GM21786 (cell line): ENCODE measurements around the gene RRP36.
"Not testable (repeated sequence)": the region's sequence is repeated elsewhere in the genome, so short reads cannot be mapped to it uniquely, and the experiment has no call there.

Source experiments
- ATAC-seq: cut with Tn5 transposase; IDR thresholded peaks from one replicate; pipeline ENCODE4 v1.9.1; 2021; ENCODE audit not compliant: unreplicated experiment

Gene RRP36

DNA sequence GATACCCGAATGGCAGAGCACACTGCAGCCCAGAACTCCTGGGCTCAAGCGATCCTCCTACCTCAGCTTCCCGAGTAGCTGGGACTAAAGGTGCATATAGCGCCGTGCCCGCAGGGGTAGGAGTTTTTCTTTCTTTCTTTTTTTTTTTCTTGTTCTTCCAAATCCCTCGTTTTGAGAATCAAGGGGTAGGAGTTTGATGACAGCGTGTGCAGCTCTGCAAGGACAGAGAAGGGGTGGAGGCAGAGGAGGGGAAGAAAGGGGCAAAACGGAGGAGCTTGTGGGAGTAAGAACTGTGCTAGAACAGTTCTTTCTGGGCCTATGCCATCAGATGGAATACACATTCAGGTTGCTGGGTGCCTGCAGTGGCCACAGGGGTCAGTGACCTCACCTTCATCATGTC lies 15.3 kb downstream of the RRP36 start:
- no peak for ATAC-seq

DNA sequence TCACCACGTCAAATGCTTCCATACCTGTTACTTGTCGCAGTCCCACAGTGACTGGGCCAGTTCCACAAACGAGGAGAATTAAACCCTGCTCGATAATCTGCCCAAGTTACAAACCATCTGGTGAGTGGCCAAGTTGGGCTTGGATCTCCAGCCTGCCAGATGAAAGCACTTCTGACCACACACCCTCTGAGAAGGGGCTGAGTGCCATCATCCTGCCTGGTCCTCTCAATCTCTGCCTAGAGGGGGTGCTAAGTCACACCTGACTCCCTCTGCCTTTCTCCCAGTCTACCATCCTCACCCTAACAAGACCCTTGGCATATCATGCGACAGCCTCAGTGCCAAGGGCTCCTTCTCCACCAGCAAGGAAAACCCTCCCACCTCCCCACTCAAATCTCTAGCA lies 15.8 kb downstream of the RRP36 start:
- ATAC-seq, result no peak

DNA sequence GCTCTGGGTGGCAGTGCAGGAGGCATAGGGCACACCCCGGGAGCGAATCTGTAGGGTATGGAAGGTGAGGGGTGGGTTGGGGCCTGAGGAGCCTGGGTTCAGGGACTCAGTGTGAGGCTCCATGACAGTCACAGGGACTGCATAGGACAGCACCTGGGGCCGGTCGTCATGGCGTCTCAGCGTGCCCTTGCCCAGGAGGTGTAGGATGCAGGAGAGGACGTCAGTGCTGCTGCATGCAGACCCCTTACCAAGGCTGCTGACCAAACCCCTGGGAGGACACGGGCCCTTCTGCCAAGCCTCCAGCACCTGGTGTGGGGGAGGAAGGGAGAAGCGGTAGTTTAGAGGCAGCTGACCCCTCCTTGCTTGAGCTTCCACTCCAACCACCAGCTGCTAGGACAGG lies 16.3 kb downstream of the RRP36 start:
- no peak for ATAC-seq

DNA sequence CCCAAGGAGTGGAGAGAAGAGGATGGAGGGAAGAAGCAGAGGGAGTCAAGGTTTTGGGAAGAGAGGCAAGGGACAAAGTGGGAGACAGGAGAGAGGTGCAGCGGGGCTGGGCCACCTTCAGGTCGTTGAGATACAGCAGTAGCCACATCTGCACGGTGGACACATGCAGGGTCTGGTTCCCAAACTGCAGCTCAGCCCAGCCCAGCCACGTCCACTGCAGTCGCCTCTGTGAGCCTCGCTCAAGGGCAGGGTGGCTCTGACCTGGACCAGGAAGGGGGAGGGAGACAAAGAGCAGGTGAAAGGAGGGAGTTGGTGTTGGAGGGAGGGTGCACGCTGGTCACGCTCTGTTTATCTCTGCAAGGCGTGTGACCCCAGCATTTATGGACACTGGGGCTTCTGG lies 17.3 kb downstream of the RRP36 start:
- ATAC-seq, result no peak

DNA sequence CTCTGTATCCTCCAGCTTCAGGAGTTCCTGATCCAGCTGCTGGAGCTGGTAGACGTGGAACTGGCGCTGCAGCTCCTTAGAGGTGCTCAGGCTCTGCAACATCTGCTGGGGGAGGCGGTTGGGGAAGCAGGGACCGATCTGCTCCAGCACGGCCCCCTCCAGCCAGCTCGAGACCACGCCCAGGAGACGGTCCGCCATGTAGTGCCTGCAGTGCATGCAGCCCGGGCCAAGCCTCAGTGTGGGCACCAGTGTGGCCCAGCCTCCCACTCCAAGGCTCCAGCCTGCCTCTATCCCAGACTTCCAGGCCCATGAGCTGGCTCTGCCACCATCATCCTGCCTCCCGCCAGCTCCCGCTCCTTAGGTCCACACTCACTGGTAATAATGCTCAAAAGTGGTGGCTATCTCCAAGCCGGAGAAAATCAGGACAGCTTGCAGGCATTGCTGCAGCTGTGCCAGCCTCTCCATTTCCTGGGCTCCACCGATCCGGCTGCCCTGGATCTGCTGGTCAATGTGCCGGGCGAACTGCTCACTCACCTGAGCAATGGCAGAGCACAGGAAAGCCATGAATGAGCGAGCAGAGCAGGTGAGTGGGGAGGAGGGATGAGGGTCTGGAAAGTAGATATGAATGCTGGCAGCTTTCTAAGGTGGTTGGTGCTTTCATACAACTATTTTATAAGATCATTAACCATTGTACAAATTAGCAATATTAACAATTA lies 19.3 kb downstream of the RRP36 start:
- ATAC-seq, result no peak

DNA sequence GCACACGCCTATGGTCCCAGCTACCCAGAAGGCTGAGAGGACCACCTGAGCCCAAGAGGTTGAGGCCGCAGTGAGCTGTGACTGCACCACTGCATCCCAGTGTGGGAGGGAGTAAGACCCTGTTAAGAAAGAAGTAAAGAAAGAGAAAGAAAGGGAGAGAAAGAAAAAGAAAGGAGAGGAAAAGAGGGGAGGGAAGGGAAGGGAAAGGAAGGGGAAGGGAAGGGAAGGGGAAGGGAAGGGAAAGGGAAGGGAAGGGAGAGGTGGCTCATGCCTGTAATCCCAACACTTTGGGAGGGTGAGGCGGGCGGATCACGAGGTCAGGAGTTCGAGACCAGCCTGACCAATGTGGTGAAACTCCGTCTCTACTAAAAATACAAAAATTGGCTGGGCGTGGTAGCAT lies 20.1 kb downstream of the RRP36 start:
- not testable (repeated sequence) for ATAC-seq

DNA sequence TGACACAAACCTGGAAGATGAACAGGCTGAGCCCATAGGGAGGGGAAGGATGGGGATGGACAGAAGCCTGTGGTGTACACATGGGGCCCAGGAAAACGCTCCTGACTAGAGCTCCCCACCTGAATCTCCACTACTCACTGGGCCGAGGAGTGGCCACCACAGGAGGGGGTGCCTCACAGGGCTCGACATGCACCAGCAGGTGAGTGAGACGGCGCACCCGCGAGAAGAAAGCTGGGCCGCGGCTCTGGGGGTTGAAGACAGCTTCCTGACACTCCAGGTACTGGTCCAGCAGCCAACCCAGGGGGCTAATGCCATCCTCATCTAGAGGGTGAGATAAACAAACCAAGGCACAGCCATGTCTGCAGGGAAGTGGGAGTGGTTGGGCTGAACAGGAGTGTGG lies 21.9 kb downstream of the RRP36 start:
- ATAC-seq, result no peak

DNA sequence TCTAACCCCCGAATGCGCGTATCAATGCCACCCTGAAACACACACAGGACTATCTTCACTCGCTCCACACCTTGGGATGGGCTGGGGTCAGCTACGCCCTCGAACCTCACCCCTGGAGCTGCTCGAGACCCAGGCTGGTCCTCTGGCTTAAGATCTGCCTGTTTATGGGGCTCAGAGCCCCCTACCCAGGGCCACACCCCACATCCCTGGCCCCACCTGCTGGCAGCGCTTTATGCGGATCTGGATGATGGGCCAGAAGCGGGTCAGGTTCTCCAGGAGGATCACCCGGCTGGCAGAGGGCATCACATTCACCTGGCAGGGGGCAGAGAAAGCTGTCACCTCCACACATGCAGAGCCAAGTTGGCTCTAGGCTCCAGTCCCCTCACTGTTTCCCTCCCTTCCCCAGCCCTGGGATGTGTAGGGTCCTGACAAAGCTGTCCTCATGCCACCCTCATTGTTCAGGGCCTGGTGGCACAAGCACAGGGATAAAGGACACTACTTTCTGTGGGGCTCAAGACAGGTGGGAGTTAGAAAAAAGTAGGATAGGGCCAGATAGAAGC lies 24.0 kb downstream of the RRP36 start:
- ATAC-seq, result no peak

DNA sequence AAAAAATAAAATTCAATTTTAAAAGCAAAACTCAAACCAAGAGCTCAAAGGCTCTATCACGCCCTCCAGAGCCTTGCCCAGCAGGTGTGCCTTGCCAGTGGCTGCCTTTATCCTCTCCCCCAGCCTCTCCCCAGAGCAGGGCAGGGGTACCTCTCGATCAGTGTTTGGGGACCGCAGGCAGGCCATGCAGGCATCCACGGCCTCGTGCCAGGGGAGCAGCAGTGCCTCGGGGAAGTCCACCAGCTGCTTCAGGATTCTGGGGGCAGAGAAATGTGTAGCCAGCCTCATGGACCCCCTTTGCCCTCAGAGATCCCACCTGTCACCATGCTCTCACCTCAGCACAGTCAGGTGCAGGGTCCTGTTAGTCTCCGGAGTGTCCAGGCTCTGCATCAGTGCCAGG lies 26.6 kb downstream of the RRP36 start:
- no peak for ATAC-seq

DNA sequence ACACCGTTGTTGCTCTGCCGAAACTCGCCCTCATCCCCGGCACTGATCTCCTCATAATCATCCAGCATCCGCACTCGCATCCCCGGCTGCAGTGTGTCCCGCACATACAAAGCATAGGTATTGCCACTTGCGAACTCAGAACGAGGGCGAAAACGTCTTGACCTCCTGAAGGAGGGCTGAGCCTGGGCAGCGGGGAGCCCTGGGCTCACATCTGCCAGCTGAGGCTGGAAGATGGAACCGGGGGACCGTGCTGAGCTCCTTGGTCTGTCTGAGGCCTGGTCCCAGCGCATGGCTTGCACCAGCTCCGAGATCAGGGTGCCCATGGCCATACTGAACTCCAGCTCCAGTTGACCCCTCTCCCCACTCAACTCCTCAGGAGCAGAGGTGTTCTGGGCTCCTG lies 29.6 kb downstream of the RRP36 start:
- no peak for ATAC-seq

DNA sequence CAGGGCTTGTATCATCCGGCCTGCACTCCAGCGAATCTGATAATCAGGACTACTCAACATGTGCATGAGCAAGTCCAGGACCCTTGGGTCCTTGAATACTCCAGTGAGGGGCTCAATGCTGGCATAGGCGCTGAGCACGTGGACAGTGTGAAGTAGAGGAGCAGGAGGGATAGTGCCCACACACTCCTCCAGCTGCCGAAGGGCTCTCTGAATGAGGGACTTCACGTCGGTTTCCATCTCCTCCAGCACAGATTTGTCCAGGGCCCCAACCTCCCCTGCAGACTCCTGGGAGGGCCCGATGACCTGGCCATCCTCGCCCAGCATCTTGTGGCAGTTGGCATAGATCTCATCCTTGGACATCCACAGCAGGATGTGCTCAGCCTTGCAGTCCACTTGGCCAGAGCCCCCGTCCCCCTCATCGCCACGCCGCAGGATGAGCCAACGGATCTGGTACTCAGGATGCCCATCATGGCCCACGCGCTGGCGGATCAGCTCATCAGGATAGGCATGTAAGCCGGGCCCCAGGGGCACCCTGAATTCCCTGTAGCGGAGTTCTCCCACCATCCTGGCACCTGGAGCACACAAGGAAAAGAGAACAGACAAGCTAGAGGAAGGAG lies 30.9 kb downstream of the RRP36 start:
- ATAC-seq, result no peak

DNA sequence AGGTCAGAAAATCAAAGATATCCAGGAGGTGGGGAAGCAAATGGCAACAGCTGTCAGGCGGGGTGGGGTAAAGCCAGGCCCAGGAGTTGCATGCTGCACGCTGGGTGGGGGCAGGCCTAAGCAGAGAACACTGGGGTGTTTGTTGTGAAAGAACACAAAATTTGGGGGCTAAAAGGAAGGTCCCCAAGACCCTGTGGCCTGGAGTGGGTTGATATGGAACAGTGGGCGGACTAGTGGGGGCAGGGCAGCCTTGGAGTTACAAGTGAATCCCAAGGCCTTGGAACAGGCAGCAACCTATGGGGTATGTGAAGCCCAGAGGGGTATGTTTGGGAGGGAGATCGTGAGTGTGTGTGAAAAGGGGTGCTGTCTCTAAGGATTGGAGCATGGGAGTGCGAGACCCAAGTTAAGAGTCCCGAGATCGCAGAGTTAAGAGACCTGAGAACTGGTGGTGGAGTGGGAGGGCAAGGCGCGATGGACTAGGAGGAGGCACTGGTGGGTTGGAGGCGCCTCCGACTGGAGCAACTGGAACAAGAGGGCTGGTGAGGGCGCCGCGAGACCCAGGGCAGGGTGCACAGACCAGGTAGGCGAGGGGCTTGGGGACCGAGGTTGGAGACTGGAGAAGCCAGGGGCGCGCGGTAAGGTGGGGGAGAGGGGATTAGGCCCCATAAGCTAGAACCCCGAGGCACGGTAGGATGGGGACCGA lies 31.6 kb downstream of the RRP36 start:
- ATAC-seq, result peak; percentile 22

DNA sequence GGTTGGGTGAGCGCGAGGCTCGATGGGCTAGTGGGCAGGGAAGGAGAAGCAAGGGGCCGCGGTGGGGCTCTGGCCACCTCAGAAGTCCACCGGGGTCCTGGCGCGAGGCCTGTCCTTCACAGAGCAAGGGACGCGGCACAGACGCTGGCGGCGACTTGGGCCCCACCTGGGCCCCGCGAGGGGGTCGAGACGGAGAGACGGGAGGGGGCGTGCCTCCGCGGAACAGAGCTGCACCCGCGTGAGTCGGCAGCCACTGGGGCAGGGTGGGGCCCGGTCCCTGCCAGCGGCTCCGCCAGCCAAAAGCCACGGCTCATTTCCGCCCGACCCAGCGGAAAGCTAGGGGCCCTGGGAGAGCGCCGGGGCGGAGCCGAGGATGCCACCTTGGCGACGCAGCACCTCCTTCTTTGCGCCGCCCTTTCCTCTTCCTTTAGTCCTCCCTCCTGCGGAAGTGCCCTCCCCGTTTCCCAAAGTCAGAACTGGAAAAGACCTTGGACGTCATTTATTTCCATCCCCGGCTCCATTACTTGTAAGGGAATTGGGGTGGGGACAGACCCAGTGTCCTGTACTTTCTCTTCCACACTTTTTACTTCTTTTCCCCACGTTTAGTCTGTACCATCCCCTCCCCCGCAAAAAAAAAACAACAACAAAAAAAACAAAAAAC lies 32.3 kb downstream of the RRP36 start, which contains the start of gene CUL7:
TSS of gene CUL7 (minus strand) at position 307 of the 661 bp plus-strand sequence. CDS start 1,063 bp downstream, outside the sequence.
- peak; percentile 91 for ATAC-seq

DNA sequence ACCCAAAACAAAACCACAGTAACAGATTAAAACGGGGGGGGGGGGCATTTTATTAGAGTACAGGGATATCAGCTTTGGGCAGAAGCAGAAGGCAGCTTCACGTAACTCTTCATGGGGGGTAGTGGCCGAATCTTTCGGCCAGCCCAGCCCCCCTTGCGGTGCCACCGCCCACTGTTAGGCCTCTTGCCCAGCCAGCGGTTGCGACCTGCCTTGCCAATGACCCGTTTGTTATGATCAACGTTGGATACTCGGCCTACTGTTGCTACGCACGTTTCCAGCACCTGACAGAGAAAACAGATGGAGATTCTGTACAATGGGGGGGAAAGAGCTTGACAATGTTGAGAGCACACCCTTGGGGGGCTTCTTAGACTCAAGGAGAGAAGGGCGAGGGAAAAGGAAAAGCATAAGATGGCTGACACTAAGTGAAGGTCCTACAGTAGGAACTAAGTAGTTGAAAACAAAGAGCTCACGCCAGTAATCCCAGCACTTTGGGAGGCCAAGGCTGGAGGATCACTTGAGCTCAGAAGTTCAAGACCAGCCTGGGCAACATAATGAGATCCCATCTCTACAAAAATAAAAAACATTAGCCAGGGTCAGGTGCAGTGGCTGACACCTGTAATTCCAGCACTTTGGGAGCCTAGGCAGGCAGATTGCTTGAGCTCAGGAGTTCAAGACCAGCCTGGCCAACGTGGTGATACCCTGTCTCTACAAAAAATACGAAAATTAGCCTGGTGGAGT lies 33.0 kb downstream of the RRP36 start:
- ATAC-seq, result no peak

DNA sequence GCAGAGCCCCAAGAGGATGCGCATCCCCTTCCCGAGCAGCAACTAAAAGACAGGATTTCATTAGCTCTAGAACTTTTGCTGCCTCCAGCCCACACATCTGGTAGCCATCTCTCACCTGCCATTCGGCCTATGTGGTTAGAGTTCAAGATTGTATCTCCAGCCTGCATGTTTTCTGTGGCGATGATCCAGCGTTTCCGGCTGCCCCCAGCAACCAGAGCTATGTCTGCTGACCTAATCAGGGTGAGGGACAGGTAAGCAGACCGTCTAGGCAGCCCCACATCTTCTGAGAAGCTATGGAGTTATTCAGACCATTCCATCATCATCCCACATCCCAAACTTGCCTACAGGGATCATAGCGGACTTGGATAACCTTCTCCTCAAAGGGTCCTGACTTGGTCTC lies 34.5 kb downstream of the RRP36 start:
- no peak for ATAC-seq

DNA sequence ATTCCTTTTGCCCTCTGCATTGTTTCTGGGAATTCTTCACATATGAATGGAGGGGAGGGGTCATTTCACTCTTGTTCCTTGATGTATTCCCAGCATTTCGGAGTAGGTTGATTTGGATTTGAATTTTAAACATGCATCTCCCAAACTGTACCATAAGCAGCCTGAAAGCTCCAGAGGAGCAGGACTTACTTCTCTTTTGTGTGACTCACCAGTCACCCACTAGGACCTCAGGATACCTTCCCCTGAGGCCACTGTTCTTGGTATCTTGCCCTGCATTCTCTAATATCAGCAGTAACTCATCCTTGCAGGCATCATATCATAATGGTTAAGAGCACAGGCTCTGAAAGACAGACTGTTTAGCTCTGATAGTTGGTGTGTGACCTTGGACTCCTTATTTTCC lies 37.1 kb downstream of the RRP36 start:
- ATAC-seq, result no peak

DNA sequence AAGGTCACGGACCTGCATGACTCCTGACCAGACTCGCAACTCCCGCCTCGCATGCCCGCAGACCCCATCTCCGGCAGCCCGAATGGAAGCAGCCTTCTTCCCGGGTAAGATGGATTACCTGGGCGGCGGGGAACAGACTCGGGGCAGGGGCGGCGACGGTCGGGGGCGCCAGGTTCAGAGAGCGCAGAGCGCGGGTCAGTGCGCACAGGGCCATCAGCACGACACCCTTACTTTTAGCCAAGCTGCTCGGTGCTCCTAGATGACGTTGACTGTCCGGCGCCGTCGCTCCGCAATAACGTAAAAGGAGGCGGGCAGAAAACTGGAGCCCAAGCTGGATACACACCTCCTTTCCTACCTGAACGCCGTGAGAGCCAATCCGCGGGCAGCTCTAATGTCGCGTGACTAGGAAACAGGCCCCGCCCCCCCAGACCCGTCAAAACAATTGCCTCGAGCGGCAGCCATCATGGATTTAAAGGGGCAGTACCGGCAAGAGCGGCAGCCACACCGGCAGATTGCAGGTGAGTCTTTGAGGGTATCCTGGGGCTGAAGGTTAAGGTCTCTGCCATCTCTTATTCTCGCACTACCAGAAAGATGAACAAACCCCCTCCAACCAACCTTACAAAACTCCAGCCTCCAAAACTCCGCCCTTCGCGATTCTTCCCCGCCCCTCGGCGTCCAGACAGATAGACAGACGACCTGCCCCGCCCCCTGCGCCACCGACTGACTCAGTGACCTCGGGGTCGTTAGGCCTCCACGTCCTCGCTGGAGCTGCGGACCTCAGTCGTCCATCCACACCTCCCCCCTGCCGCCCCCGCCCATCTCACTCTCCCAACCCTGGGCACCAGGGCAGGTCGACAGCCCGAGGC lies 38.0 kb downstream of the RRP36 start, which contains the start of the genes KLC4 and MRPL2:
TSS of gene KLC4 (plus strand) at position 464 of the 866 bp plus-strand sequence. CDS start 1,705 bp downstream, outside the sequence.
TSS of gene MRPL2 (minus strand) at position 267 of the 866 bp plus-strand sequence. CDS start at position 214, 53 bp downstream.
- ATAC-seq, result peak; percentile 94

DNA sequence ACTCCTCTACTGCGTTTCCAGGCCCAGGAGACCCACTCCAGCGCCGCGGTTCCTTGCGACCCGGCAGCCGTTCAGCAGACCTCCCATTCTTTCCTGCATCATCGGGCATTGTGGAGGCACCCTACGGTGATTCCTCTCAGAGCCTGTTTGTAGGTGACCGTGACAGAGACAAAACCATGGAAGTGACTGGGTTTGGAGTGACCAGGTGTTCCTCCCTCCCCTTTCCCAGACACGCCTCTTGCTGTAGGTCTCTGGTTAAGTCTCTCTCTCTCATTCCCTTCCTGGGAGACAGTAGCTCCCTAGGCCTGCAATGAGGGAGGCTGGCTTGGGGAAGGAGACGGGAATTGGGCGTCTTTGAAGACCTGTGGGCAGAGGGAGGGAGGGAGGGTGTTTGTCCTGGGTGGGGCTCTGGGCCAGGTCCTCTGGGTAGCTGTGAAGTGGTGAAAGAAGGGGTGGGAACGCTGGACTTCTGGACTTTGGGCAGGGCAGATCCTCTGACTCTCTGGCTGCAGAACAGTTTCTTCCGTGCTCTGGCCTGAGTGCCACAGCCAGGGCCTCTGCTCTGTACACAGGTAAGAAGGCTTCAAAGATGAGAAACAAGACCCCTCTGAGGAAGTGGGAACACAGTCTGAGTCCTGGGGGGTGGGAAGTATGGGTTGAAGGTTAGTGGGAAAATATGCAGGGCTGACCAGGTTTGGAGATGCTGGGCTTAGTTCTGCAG lies 38.8 kb downstream of the RRP36 start:
- no peak for ATAC-seq
